C4-2B (cell line): Measurements from ENCODE around the gene CRCP.
"Not testable (repeated sequence)": the region's sequence is repeated elsewhere in the genome, so short reads cannot be mapped to it uniquely, and the experiment has no call there.

Experiments
- CTCF ChIP-seq: fragments of 450-650 bp; conservative IDR thresholded peaks from 2 replicates; pipeline ENCODE4 v1.5.1; 2017; ENCODE audit warnings: mild to moderate bottlenecking
- ZFX ChIP-seq: fragments of 450-650 bp; IDR thresholded peaks from 2 replicates; pipeline ENCODE4 v1.6.1; 2017

- not testable (repeated sequence) for TF ChIP-seq CTCF, ZFX
These were observed 9.9 kb downstream of the CRCP start for GRCh38 chr7:66124569-66124861.
